GF-D8 (cell line): ENCODE results near the gene PDS5B.
A peak's percentile ranks its signal among the peaks of the same experiment; 100 is the strongest.
"Not testable (repeated sequence)": the region's sequence is repeated elsewhere in the genome, so short reads cannot be mapped to it uniquely, and the experiment has no call there.

Experiments used
- DNase-seq: peaks from one replicate; lab custom pipeline; 2025; lab: John Stamatoyannopoulos, UW

The PDS5B gene

GRCh38 chr13:32804673-32805230 is 218.5 kb downstream of the PDS5B start:
- DNase-seq = no peak

GRCh38 chr13:32811297-32811800 is 225.1 kb downstream of the PDS5B start:
- DNase-seq = peak; percentile 44

- DNase-seq = no peak
Observed at GRCh38 chr13:32821149-32821688, 235.0 kb downstream of the PDS5B start.

GRCh38 chr13:32822771-32823170 is 236.5 kb downstream of the PDS5B start:
- DNase-seq = no peak

- no peak for DNase-seq
Observed at GRCh38 chr13:32823597-32823996, 237.3 kb downstream of the PDS5B start.

GRCh38 chr13:32824061-32824460 is 237.8 kb downstream of the PDS5B start:
- no peak for DNase-seq

- DNase-seq = no peak
Observed at GRCh38 chr13:32824675-32825074, 238.4 kb downstream of the PDS5B start.

- no peak for DNase-seq
Observed at GRCh38 chr13:32825481-32825880, 239.2 kb downstream of the PDS5B start.

GRCh38 chr13:32826372-32826771 is 240.1 kb downstream of the PDS5B start:
- not testable (repeated sequence) for DNase-seq
